Naive thymus-derived CD4-positive, alpha-beta T cell (primary cell): Measurements from ENCODE around the gene MED13L. TPM values are rescaled to one million over a fixed set of nuclear protein-coding genes. Genes with fewer than 3 reads are reported as not detected.

Experiments
- ATAC-seq: fragments of 150-1000 bp; cut with Tn5 transposase; 2 replicates; pipeline ENCODE4 v1.10.0; 2021; ENCODE audit warnings: mild to moderate bottlenecking, moderate library complexity
- CTCF ChIA-PET: fragments of 350-600 bp; sonication (Branson Sonifier 250); formaldehyde crosslinking; loops from one replicate; lab custom pipeline; 2021; ENCODE audit warnings: antibody characterized with exemption; lab: Charles Lee
- POLR2A ChIA-PET: fragments of 350-600 bp; sonication (Branson Sonifier 250); formaldehyde crosslinking; loops from one replicate; lab custom pipeline; 2021; ENCODE audit warnings: antibody characterized with exemption, inconsistent platforms; lab: Charles Lee
- DNase-seq, 9 donors: peaks; one replicate each; pipeline versions ENCODE4 v3.0.0 to v3.0.0-alpha.2; 2020 to 2022; ENCODE audit warnings: mixed read lengths in 1 of 9
- H3K27ac ChIP-seq: one replicate; pipeline ENCODE4 v1.7.0; 2013; ENCODE audit warnings: mild to moderate bottlenecking, low read depth, low read length, moderate library complexity
- H3K27me3 ChIP-seq, 2 donors: one replicate each; pipeline ENCODE4 v1.7.0; 2013; ENCODE audit warnings: low read length in 2 of 2, mild to moderate bottlenecking in 2 of 2, moderate library complexity in 2 of 2; ENCODE audit not compliant: control insufficient read depth in 2 of 2, insufficient read depth in 2 of 2
- H3K36me3 ChIP-seq, 3 experiments: 1 replicate in 2 of 3; 2 replicates in 1 of 3; pipeline ENCODE4 v1.7.0; 2013; ENCODE audit warnings: low read length in 3 of 3, mild to moderate bottlenecking in 3 of 3, moderate library complexity in 1 of 3; ENCODE audit not compliant: insufficient read depth in 3 of 3, control insufficient read depth in 2 of 3
- H3K4me1 ChIP-seq, 2 donors: one replicate each; pipeline ENCODE4 v1.7.0; 2013; ENCODE audit warnings: low read length in 2 of 2, mild to moderate bottlenecking in 2 of 2, moderate library complexity in 1 of 2; ENCODE audit not compliant: control insufficient read depth in 2 of 2, insufficient read depth in 2 of 2
- H3K4me3 ChIP-seq: 2 replicates; pipeline ENCODE4 v1.7.0; 2013; ENCODE audit warnings: mild to moderate bottlenecking, low read length
- H3K9me3 ChIP-seq, 3 experiments: 1 replicate in 2 of 3; 2 replicates in 1 of 3; pipeline ENCODE4 v1.7.0; 2013; ENCODE audit warnings: low read length in 3 of 3; ENCODE audit not compliant: control insufficient read depth in 2 of 3
- H3K27ac Mint-ChIP-seq, 9 donors: one replicate each; pipeline ENCODE4 v1.8.0; 2020 to 2022; ENCODE audit warnings: mixed read lengths in 9 of 9, mild to moderate bottlenecking in 8 of 9, moderate library complexity in 5 of 9, inconsistent platforms in 2 of 9
- H3K27me3 Mint-ChIP-seq, 5 donors: one replicate each; pipeline ENCODE4 v1.8.0; 2021 to 2022; ENCODE audit warnings: mixed read lengths in 5 of 5, mild to moderate bottlenecking in 1 of 5
- H3K36me3 Mint-ChIP-seq, 5 donors: one replicate each; pipeline ENCODE4 v1.8.0; 2020 to 2022; ENCODE audit warnings: mixed read lengths in 5 of 5, mild to moderate bottlenecking in 3 of 5, inconsistent platforms in 1 of 5
- H3K4me1 Mint-ChIP-seq, 7 donors: one replicate each; pipeline ENCODE4 v1.8.0; 2020 to 2022; ENCODE audit warnings: mixed read lengths in 7 of 7, mild to moderate bottlenecking in 3 of 7, inconsistent platforms in 1 of 7
- H3K4me3 Mint-ChIP-seq, 10 donors: one replicate each; pipeline ENCODE4 v1.8.0; 2020 to 2022; ENCODE audit warnings: mild to moderate bottlenecking in 10 of 10, mixed read lengths in 10 of 10, moderate library complexity in 6 of 10, inconsistent platforms in 2 of 10
- H3K9me3 Mint-ChIP-seq, 11 donors: one replicate each; pipeline ENCODE4 v1.8.0; 2020 to 2022; ENCODE audit warnings: mixed read lengths in 11 of 11, mild to moderate bottlenecking in 4 of 11, inconsistent platforms in 1 of 11, moderate library complexity in 1 of 11
- intact Hi-C, 2 donors: fragments of 100-400 bp; cut with micrococcal nuclease; formaldehyde crosslinking; loops; one replicate each; pipeline ENCODE4 v1.15.1; 2023
- polyA plus RNA-seq, 2 donors: library from polyadenylated mRNA; unstranded; fragments of 300-500 nt; fragmentation: Illumina TruSeq; gene quantifications; one replicate each; pipeline ENCODE4 v1.2.3, GENCODE V29; 2021
- total RNA-seq, 6 experiments: library from RNA in 5 of 6; stranded (reverse) in 5 of 6; gene quantifications; 1 replicate in 5 of 6; 2 replicates in 1 of 6; pipeline ENCODE4 v1.2.3 and lab custom pipeline; 2021 to 2026

MED13L gene
- total and polyA plus RNA-seq, 7 experiments from 2014 or later: 8.3 to 283 (median 155) TPM

- Histone ChIP-seq H3K27ac (no peak overlapping the region), H3K4me3 (no peak overlapping the region), H3K27me3 (no peaks in the 10 kb centered on the region), H3K36me3 (no peaks in the 10 kb centered on the region), H3K4me1 (peaks cover 0 to 31% of the 10 kb centered on the region in 2 donors), H3K9me3 (peaks cover 0 to 4% (median 0%) of the 10 kb centered on the region in 3 experiments)
- H3K27me3 Mint-ChIP-seq: no peaks in the 10 kb centered on the region
- ChIA-PET CTCF (interaction anchor here (0.8 to 1.7 kb wide), 2 partner anchors 32 to 206 kb away, joined by 3 to 4 read pairs; no protein-coding TSS in a partner anchor), POLR2A (no interaction called here)
- intact Hi-C loops: no loop called here
- H3K4me3 Mint-ChIP-seq: peak overlapping the region in 3 of 10 donors; percentile 10 to 59 (median 56)
- H3K36me3 Mint-ChIP-seq: peaks cover 0 to 32% (median 26%) of the 10 kb centered on the region in 5 donors
- ATAC-seq: no peak
- peaks cover 51 to 83% (median 78%) of the 10 kb centered on the region in 7 donors for H3K4me1 Mint-ChIP-seq
- peaks cover 0 to 40% (median 13%) of the 10 kb centered on the region in 11 donors for H3K9me3 Mint-ChIP-seq
- H3K27ac Mint-ChIP-seq: no peak overlapping the region
- DNase-seq: no peak
Measured at GRCh38 chr12:116248433-116248832, 29.1 kb downstream of the MED13L start.

- Histone ChIP-seq H3K27ac (no peak overlapping the region), H3K9me3 (peaks cover 0 to 4% (median 0%) of the 10 kb centered on the region in 3 experiments), H3K4me3 (no peak overlapping the region), H3K36me3 (no peaks in the 10 kb centered on the region), H3K27me3 (no peaks in the 10 kb centered on the region), H3K4me1 (peaks cover 0 to 39% of the 10 kb centered on the region in 2 donors)
- POLR2A ChIA-PET: interaction anchor here (0.7 to 1.0 kb wide), 3 partner anchors 13 to 31 kb away, joined by 3 read pairs; no protein-coding TSS in a partner anchor
- intact Hi-C loops: loop anchor here in 1 of 2 donors (1.0 kb wide), 1 partner anchor 8 kb away; no protein-coding TSS in a partner anchor
- Mint-ChIP-seq H3K36me3 (peaks cover 0 to 24% (median 21%) of the 10 kb centered on the region in 5 donors), H3K4me3 (peak overlapping the region in 2 of 10 donors; percentile 6 to 26), H3K27ac (peak overlapping the region in 1 of 9 donors; percentile 37), H3K27me3 (no peaks in the 10 kb centered on the region), H3K9me3 (peaks cover 0 to 29% (median 9%) of the 10 kb centered on the region in 11 donors), H3K4me1 (peaks cover 55 to 87% (median 79%) of the 10 kb centered on the region in 7 donors)
- CTCF ChIA-PET: interaction anchor here (0.6 to 1.7 kb wide), 2 partner anchors 10 to 205 kb away, joined by 3 to 4 read pairs; no protein-coding TSS in a partner anchor
- no peak for ATAC-seq
- no peak for DNase-seq
Measured at GRCh38 chr12:116247377-116247776, 30.1 kb downstream of the MED13L start.

- no peaks in the 10 kb centered on the region for H3K36me3 ChIP-seq
- peaks cover 0 to 39% of the 10 kb centered on the region in 2 donors for H3K4me1 ChIP-seq
- no peak for ATAC-seq
- ChIA-PET POLR2A (no interaction called here), CTCF (interaction anchor here (0.6 kb wide), 2 partner anchors 11 to 85 kb away, joined by 3 to 4 read pairs; no protein-coding TSS in a partner anchor)
- no peaks in the 10 kb centered on the region for H3K9me3 ChIP-seq
- H3K4me1 Mint-ChIP-seq: peaks cover 55 to 84% (median 77%) of the 10 kb centered on the region in 7 donors
- H3K27me3 Mint-ChIP-seq: no peaks in the 10 kb centered on the region
- peak overlapping the region in 6 of 9 donors; percentile 37 to 72 (median 53) for H3K27ac Mint-ChIP-seq
- H3K27ac ChIP-seq: no peak overlapping the region
- H3K9me3 Mint-ChIP-seq: peaks cover 0 to 22% (median 4%) of the 10 kb centered on the region in 11 donors
- H3K4me3 Mint-ChIP-seq: peak overlapping the region in 7 of 10 donors; percentile 2 to 67 (median 52)
- intact Hi-C loops: loop anchor here in 1 of 2 donors (1.0 kb wide), 1 partner anchor 7 kb away; no protein-coding TSS in a partner anchor
- no peak for DNase-seq
- peaks cover 0 to 17% (median 14%) of the 10 kb centered on the region in 5 donors for H3K36me3 Mint-ChIP-seq
- no peak overlapping the region for H3K4me3 ChIP-seq
- no peaks in the 10 kb centered on the region for H3K27me3 ChIP-seq
Measured at GRCh38 chr12:116246490-116247179, 30.9 kb downstream of the MED13L start.

GRCh38 chr12:116245189-116245588, 32.3 kb downstream of the MED13L start:
- POLR2A ChIA-PET: no interaction called here
- Mint-ChIP-seq H3K4me1 (peaks cover 55 to 97% (median 86%) of the 10 kb centered on the region in 7 donors), H3K27me3 (no peaks in the 10 kb centered on the region), H3K36me3 (peaks cover 0 to 14% (median 10%) of the 10 kb centered on the region in 5 donors), H3K4me3 (peak overlapping the region in 7 of 10 donors; percentile 2 to 67 (median 49)), H3K27ac (peak overlapping the region in 6 of 9 donors; percentile 44 to 77 (median 65)), H3K9me3 (peaks cover 0 to 11% (median 3%) of the 10 kb centered on the region in 11 donors)
- Histone ChIP-seq H3K27ac (no peak overlapping the region), H3K4me3 (no peak overlapping the region), H3K36me3 (no peaks in the 10 kb centered on the region), H3K9me3 (no peaks in the 10 kb centered on the region), H3K27me3 (no peaks in the 10 kb centered on the region), H3K4me1 (peaks cover 0 to 39% of the 10 kb centered on the region in 2 donors)
- DNase-seq: no peak
- intact Hi-C loops: loop anchor here in 1 of 2 donors (2.0 kb wide), 1 partner anchor 18 kb away; no protein-coding TSS in a partner anchor
- no peak for ATAC-seq
- CTCF ChIA-PET: interaction anchor here (0.6 to 1.4 kb wide), 3 partner anchors 9 to 31 kb away, joined by 3 to 5 read pairs (median 4); no protein-coding TSS in a partner anchor

DNA sequence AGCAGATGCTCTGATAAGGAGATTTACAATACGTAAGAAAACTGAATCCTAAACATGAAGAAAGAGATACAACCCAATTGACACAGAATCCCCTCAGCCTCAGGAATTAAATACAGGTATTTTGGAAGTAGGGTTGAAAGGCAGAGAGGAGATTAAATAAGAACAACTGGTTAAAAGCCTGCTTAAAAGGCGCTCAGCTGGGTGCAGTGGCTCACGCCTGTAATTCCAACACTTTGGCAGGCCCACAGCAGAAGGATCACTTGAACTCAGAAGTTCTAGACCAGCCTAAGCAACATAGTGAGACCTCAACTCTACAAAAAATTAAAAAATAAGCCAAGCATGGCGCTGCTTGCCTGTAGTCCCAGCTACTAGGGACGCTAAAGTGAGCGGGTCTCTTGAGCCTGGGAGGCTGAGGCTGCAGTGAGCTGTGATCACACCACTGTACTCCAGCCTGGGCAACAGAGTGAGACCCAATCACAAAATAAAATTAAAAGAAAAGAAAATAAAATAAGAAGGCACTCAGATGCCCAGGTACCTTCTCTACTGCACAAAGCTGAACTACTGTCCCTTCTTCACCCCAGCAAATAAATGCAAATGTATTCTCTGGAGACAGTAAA, 32.9 kb downstream of the MED13L start:
- no peak overlapping the region for H3K4me3 ChIP-seq
- no peaks in the 10 kb centered on the region for H3K27me3 Mint-ChIP-seq
- no peaks in the 10 kb centered on the region for H3K27me3 ChIP-seq
- H3K4me3 Mint-ChIP-seq: peak overlapping the region in 9 of 10 donors; percentile 9 to 67 (median 36)
- H3K27ac ChIP-seq: no peak overlapping the region
- peak overlapping the region in 8 of 9 donors; percentile 43 to 92 (median 63) for H3K27ac Mint-ChIP-seq
- intact Hi-C loops: loop anchor here in 1 of 2 donors (2.0 kb wide), 1 partner anchor 18 kb away; no protein-coding TSS in a partner anchor
- DNase-seq (no peak), ATAC-seq (peak; percentile 16)
- peaks cover 57 to 97% (median 87%) of the 10 kb centered on the region in 7 donors for H3K4me1 Mint-ChIP-seq
- peaks cover 0 to 7% (median 4%) of the 10 kb centered on the region in 5 donors for H3K36me3 Mint-ChIP-seq
- H3K4me1 ChIP-seq: peaks cover 0 to 43% of the 10 kb centered on the region in 2 donors
- peaks cover 0 to 5% (median 2%) of the 10 kb centered on the region in 11 donors for H3K9me3 Mint-ChIP-seq
- no peaks in the 10 kb centered on the region for H3K9me3 ChIP-seq
- ChIA-PET CTCF (interaction anchor here (0.6 to 1.4 kb wide), 3 partner anchors 9 to 32 kb away, joined by 3 to 5 read pairs (median 4); no protein-coding TSS in a partner anchor), POLR2A (no interaction called here)
- no peaks in the 10 kb centered on the region for H3K36me3 ChIP-seq

DNA sequence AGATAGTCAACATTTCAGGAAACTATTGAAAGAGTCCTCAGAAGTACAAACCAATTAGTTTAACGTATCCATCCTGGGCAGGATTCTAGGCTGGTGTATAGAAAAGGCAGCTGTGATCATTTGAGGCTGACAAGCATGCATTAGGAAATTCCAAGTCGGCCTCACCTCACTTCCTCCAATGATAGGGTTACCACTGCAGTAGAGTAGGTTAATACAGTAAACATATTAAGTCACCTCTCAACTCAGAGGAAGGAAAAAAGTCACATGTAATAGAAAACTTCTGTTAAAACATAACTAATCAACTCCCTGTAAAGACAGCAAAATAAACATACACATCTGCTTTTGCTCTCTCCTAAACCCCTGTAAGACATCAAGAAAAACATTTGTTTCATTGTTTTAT, 33.5 kb downstream of the MED13L start:
- H3K36me3 ChIP-seq: no peaks in the 10 kb centered on the region
- H3K4me3 Mint-ChIP-seq: peak overlapping the region in 6 of 10 donors; percentile 9 to 67 (median 48)
- DNase-seq (peak in 1 of 9 donors; percentile 10), ATAC-seq (peak; percentile 70)
- H3K4me1 Mint-ChIP-seq: peaks cover 56 to 95% (median 84%) of the 10 kb centered on the region in 7 donors
- ChIA-PET CTCF (interaction anchor here (1.4 kb wide), 1 partner anchor 32 kb away, joined by 5 read pairs; no protein-coding TSS in a partner anchor), POLR2A (no interaction called here)
- H3K27ac ChIP-seq: no peak overlapping the region
- peak overlapping the region in 7 of 9 donors; percentile 3 to 92 (median 63) for H3K27ac Mint-ChIP-seq
- no peaks in the 10 kb centered on the region for H3K27me3 ChIP-seq
- H3K9me3 Mint-ChIP-seq: no peaks in the 10 kb centered on the region
- peaks cover 0 to 38% of the 10 kb centered on the region in 2 donors for H3K4me1 ChIP-seq
- no peaks in the 10 kb centered on the region for H3K27me3 Mint-ChIP-seq
- H3K4me3 ChIP-seq: no peak overlapping the region
- peaks cover 0 to 4% (median 3%) of the 10 kb centered on the region in 5 donors for H3K36me3 Mint-ChIP-seq
- no peaks in the 10 kb centered on the region for H3K9me3 ChIP-seq
- intact Hi-C loops: loop anchor here in 1 of 2 donors (2.0 kb wide), 1 partner anchor 19 kb away; no protein-coding TSS in a partner anchor
